Measurements from ENCODE around the gene ZBTB44.

GRCh38 chr11:130204703-130205095 lies 110.0 kb downstream of the ZBTB44 start:
- TF ChIP-seq CTCF (conservative IDR thresholded peaks at IDR 0.05; ENCODE audit: low read length) = no peak
- no peak for TF ChIP-seq EZH2phosphoT487 (IDR thresholded peaks at IDR 0.05; ENCODE audit: borderline replicate concordance)
